Omental fat pad (tissue), 4 donors: ENCODE data around the gene IVD. TPM values are rescaled to one million over a fixed set of nuclear protein-coding genes. Genes with fewer than 3 reads are reported as not detected.

Experiments
- ATAC-seq: fragments of 150-250 bp; one replicate; pipeline ENCODE4 v1.9.1; 2016; ENCODE audit warnings: mild to moderate bottlenecking, moderate library complexity; ENCODE audit not compliant: low FRiP score
- DNase-seq: peaks from one replicate; pipeline ENCODE4 v3.0.0-alpha.2; 2019; ENCODE audit warnings: low spot score
- CTCF ChIP-seq, 3 donors: fragments of 450-650 bp; IDR thresholded peaks; one replicate each; pipeline ENCODE4 v1.5.1; 2016 to 2017; ENCODE audit warnings: antibody characterized with exemption in 3 of 3, mild to moderate bottlenecking in 3 of 3, moderate library complexity in 2 of 3
- total RNA-seq, 4 donors: library from RNA; depleted of rRNA; stranded (reverse); fragments of >200 nt; gene quantifications; one replicate each; pipeline ENCODE4 v1.1.0, GENCODE V29; 2016

IVD gene
- total RNA-seq, 4 donors from 2014 or later = 45.0 to 63.5 (median 54.2) TPM

DNA sequence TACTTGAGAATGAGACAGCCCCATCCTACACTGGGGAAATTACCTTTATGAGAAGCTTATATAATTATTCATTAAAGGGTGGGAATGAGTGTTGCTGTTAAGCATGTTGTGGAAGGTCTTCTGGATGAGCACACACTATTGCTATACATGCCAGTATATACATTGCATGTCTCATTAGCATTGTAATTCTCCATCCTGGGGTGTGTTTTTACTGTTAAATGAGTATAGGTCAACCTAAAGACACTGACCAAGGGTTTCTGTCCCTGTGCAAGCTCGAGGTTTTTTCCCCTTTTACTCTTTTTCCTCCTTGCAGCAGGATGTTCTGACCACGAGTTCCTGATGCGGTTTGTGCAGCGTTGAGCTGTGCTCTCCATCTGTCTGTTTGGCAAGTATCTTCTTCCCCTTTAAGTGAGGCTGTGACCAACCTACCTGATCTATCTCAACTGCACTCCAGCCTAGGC is 7.2 kb upstream of the IVD start:
- TF ChIP-seq CTCF (IDR thresholded peaks at IDR 0.05) = no peak
- DNase-seq (no peak), ATAC-seq (no peak)

GRCh38 chr15:40399370-40399769 is 6.2 kb upstream of the IVD start:
- DNase-seq = no peak
- no peak for ATAC-seq
- TF ChIP-seq CTCF (IDR thresholded peaks at IDR 0.05) = no peak

GRCh38 chr15:40407330-40407990 is 1.9 kb downstream of the IVD start:
- DNase-seq (no peak), ATAC-seq (no peak)
- TF ChIP-seq CTCF (IDR thresholded peaks at IDR 0.05) = no peak

DNA sequence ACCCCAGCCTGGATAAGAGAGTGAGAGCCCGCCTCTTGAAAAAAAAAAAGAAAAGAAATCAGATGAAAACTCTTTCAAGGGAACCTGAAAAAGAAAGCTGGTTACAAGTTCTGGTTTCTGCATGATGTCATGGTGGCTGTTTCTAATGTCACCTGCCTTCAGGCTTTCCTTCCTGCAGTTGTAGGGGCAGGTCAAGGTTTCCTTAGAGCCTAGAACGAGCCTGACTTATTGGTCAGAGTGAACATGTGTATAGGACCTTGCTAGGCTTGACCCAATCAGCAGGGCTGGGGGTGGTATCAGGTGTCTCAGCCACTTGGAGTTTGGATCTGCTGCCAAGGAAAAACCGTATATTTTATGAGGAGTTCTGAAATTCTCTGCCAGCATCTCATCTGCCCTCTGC is 3.8 kb downstream of the IVD start:
- DNase-seq = no peak
- ATAC-seq = no peak
- no peak for TF ChIP-seq CTCF (IDR thresholded peaks at IDR 0.05)

DNA sequence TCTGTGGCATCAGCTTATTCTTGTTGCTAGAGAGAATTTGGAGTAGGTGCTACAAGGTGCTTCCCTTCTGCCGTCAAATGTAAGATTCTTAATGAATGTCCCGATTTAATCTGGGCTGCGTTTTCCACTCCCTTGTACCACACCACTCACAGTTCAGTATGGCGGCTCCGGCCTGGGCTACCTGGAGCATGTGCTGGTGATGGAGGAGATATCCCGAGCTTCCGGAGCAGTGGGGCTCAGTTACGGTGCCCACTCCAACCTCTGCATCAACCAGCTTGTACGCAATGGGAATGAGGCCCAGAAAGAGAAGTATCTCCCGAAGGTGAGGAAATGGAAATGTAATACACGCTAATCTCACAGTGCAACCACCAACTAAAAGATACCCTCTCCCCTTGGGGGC is 4.9 kb downstream of the IVD start:
- DNase-seq = no peak
- ATAC-seq = no peak
- no peak for TF ChIP-seq CTCF (IDR thresholded peaks at IDR 0.05)

DNA sequence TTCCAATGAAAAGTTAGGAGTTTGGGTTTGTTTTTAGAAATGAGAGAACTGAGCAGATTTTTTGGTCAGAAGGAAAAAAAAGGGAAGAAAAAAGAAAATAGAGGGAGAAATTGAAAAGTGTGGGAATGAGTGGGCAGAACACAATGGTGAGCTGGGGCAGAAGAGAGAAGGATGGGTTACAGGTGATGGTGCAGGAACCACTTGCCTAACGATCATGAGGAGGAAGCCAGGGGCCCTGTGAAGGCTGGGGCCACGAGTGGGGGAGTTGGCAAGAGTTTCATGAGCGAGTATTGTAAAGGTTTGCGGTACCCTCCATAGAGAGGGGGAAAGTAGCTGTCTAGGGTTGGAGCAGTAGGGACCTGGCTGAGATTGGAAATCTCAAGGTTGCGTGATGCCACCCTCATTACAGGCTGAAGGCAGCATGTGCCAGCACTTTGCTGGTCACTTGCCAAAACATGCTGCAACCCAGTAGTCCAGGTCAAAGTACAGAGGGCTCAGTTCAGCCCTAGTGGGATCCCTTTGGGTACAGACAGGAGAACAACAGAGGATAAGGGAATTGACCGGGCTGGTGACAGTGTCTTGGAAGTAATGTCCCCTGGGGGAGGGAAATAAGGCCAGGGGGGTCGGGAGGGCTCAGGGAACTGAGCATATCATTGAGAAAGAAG is 6.6 kb downstream of the IVD start:
- ATAC-seq (no peak), DNase-seq (no peak)
- no peak for TF ChIP-seq CTCF (IDR thresholded peaks at IDR 0.05)

DNA sequence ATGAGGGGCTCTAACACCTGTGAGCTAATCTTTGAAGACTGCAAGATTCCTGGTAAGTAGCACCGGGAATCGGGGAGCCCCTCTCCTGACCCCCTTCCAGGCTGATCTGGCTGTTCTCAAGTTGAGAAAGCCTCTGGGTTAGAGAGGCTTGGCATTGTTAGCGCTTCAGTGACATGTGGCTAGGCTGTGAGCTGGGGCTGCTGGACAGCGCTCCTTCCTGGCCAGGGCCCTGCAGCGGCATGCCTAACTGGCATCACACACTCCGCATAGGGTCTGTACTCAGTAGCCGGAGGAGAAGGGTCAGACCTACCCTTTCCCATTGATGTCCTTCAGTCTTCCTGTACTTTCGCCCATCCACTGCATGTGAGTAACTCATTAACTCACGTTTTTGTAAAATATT is 7.4 kb downstream of the IVD start:
- TF ChIP-seq CTCF (IDR thresholded peaks at IDR 0.05) = no peak
- DNase-seq (no peak), ATAC-seq (no peak)
